ENCODE data around the gene IFITM2. TPM values are rescaled to one million over a fixed set of nuclear protein-coding genes. Genes with fewer than 3 reads are reported as not detected.
"Not testable (repeated sequence)": the region's sequence is repeated elsewhere in the genome, so short reads cannot be mapped to it uniquely, and the experiment has no call there.

IFITM2 gene
- total RNA-seq, 2 donors from 2014 or later = 420 to 494 TPM

GRCh38 chr11:279966-280705 is 27.5 kb upstream of the IFITM2 start:
- intact Hi-C loops (cut with DNase I) = no loop called here
- no peak for DNase-seq
- peak; percentile 35 to 65 for ATAC-seq

- no peak for DNase-seq
- intact Hi-C loops (cut with DNase I) = no loop called here
- ATAC-seq = no peak
These were observed 26.7 kb upstream of the IFITM2 start for GRCh38 chr11:280706-281485.

GRCh38 chr11:281486-282161 is 26.0 kb upstream of the IFITM2 start:
- intact Hi-C loops (cut with DNase I) = no loop called here

DNA sequence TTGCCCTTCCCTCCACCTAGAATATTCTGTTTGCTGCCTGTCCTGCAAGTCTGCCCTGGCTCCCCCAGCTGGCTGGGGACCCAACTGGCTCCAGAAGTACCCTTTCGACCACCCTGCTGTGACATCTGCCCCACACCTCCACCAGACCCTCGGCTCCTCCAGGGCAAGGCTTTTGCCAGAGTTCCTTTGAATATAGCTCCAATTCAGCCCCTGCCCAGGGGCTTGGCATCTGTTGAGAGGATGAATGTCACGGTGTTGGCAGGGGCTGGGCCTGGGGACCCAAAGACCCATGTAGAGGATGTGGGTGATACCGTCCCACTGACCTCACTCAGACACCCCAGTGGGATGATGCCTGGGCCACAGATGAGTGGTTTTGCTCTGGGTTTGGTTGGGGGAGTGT is 25.4 kb upstream of the IFITM2 start:
- intact Hi-C loops (cut with DNase I) = no loop called here
- DNase-seq (peak; percentile 10), ATAC-seq (no peak)

More at GRCh38 chr11:281486-282161, 26.0 kb upstream of the IFITM2 start:
- DNase-seq = peak; percentile 19
- no peak for ATAC-seq

- ATAC-seq (no peak), DNase-seq (no peak)
- intact Hi-C loops (cut with DNase I) = no loop called here
These were observed 24.8 kb upstream of the IFITM2 start for GRCh38 chr11:282630-283360.

- no peak for ATAC-seq
- intact Hi-C loops (cut with DNase I) = no loop called here
- DNase-seq = no peak
These were observed 24.1 kb upstream of the IFITM2 start for GRCh38 chr11:283405-284104.

- DNase-seq (no peak), ATAC-seq (no peak)
- intact Hi-C loops (cut with DNase I) = no loop called here
These were observed 23.3 kb upstream of the IFITM2 start for GRCh38 chr11:284105-285020.

DNA sequence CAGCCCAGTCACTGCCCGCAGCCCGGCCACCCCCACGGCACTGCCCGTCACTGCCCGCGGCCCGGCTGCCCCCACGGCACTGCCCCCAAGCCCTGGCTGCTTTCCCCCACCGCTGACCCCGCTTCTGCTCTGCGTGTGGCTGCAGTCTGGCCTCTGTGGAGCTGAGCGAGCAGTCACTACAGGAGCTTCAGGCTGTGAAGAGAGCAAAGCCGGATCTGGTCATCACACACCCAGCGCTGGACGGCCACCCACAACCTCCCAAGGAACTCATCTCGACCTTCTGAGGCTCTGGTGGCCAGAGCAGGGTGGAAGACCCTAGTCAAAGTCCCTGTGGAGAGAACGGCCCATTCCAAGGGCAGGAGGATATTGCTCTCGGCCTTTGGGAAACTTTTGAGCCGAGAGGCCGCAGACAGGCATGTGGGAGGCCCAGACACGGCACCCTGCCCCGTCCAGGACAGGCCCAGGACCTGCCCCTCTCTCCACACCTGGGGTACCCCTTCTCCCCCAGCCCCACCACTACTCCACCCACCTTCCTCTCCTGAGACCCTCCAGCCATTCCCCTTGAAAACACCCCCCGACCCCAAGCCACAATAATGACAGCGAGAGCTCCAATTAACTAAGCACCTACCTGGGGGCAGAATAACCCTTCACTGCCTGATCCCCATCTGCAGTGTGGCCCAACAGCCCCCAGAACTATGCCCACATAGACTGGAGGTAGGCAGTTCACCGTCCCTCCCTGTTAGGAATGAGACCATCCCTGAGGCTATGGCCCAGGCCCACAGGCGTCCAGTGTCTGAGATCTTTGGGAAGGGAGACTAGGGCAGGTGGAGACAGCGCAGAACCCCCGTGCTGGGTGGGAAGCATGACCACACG is 22.4 kb upstream of the IFITM2 start:
- DNase-seq (no peak), ATAC-seq (no peak)

DNA sequence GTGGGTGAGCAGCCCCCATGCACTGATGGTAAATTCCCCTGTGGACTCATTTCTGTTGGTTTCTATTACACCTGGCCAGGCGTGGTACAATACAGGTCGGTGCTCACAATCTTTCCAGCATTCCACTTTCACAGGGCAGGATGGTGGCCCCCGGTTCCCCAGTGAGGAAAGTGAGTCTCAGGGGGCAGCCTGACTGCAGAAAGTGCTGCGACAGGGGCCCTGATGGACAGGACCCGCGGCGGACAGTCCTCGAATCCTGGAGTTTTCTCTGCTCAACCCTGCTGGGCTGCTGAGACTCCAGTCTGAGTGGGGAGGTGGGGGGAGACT is 21.8 kb upstream of the IFITM2 start:
- DNase-seq (no peak), ATAC-seq (no peak)
- intact Hi-C loops (cut with DNase I) = no loop called here

More for the DNA sequence above, 22.4 kb upstream of the IFITM2 start:
- intact Hi-C loops (cut with DNase I) = no loop called here

DNA sequence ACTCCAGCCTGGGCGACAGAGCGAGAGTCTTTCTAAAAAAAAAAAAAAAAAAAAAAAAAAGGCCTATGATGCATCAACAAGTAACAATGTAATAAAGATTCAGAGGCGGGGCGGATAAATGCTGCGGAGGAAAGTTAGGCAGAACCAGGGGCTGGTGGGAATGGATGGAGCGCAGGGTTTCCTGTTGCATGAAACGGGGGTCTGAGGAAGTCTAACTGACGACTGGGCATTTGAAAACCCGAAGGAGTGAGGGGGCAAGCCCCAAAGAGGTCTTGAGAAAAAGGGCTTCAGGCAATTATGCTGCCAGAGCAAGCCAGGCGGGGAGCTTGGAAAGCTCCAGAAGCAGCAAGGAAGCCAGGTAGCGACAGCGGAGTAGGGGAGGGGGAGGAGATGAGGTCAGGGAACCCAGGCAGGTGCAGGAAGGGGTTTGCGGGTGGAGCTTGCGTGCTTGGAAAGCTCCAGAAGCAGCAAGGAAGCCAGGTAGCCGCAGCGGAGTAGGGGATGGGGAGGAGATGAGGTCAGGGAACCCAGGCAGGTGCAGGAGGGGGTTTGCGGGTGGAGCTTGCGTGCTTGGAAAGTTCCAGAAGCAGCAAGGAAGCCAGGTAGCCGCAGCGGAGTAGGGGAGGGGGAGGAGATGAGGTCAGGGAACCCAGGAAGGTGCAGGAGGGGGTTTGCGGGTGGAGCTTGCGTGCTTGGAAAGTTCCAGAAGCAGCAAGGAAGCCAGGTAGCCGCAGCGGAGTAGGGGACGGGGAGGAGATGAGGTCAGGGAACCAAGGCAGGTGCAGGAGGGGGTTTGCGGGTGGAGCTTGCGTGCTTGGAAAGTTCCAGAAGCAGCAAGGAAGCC is 20.4 kb upstream of the IFITM2 start:
- DNase-seq = peak; percentile 23
- intact Hi-C loops (cut with DNase I); ATAC-seq: not testable (repeated sequence)

DNA sequence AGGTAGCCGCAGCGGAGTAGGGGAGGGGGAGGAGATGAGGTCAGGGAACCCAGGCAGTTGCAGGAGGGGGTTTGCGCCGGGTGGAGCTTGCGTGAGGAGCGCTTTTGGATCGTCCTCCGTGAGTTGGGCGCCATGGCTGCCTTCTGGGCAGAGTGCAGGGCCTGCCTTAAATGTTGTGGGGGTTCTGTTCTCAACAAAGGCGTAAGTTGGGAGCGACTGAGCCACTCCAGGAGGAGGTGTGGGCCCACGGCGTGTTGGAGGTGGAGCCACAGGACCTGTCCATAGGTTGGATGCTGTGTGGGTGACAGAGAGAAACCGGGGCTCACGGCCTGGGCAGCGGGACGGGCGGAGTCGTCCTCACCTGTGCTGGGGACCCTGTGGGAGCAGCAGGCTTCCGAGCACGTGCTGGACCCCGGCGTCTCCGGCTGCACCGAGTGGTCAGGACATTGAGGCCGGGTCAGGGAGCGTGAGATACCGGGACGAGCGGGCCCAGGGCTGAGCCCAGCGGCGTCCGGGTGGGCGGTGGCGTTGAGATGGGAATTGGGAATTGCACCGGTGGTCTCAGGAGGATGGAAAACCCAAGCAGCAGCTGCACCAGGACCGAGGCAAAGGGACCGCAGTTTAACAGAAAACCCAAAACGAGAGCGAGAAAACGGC is 19.7 kb upstream of the IFITM2 start:
- DNase-seq = peak; percentile 22
- intact Hi-C loops (cut with DNase I) = no loop called here
- ATAC-seq = peak in 1 of 2 donors; percentile 4

GRCh38 chr11:288478-289397 is 18.9 kb upstream of the IFITM2 start, which contains the start of gene PGGHG:
PGGHG (plus strand) TSS chr11:289126; CDS start chr11:289817, 691 bp downstream.
- DNase-seq (peak; percentile 88), ATAC-seq (peak; percentile 86 to 91)
- intact Hi-C loops (cut with DNase I) = no loop called here

DNA sequence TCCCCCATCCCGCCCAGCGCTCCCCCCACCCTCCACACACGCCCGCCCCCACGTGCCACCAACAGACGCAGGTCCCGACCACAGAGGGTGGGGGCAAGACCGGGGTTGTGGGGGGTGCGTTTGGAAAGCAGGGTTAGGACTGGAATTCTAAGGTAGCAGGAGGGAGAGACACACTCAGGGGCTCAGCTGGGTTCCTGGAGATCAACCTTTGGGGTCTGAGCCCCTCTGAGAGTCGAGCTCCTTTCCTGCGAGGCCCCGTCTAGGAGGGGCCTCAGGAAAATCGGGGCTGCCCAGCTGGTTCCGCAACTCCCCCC is 18.3 kb upstream of the IFITM2 start:
- no peak for DNase-seq
- peak; percentile 6 to 18 for ATAC-seq
- intact Hi-C loops (cut with DNase I) = no loop called here

Measured in left cardiac atrium (tissue), 4 donors.